ENCODE results near the gene RHBG.

RHBG gene

DNA sequence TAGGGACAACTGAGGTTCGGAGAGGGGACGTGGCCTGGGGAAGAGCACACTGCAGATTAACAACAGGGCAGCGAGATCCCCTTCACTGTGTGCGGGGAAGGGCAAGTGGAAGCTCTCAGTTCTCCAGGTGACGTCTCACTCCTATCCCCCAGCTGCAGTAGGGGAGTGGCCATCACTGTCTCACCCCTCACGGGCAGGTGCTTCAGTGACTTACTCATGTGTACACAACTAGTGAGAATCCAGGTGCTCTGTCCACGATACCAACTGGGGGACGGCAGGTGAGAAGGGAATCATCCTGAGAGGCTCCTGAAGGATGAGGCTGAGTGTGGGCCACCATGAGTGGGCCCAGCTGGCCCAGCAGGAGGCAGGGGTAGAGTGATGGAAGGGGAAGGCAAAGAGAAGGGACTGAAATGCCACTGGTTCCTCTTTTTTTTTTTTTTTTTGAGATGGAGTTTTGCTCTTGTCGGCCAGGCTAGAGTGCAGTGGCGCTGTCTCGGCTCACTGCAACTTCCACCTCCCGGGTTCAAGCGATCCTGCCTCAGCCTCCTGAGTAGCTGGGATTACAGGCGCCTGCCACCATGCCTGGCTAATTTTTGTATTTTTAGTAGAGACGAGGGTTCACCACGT is 25.9 kb downstream of the RHBG start:
- H3K9me3 ChIP-seq (ENCODE audit: control insufficient read depth, insufficient read depth, low read depth, low read length) = no peaks in the 10 kb centered on the region

DNA sequence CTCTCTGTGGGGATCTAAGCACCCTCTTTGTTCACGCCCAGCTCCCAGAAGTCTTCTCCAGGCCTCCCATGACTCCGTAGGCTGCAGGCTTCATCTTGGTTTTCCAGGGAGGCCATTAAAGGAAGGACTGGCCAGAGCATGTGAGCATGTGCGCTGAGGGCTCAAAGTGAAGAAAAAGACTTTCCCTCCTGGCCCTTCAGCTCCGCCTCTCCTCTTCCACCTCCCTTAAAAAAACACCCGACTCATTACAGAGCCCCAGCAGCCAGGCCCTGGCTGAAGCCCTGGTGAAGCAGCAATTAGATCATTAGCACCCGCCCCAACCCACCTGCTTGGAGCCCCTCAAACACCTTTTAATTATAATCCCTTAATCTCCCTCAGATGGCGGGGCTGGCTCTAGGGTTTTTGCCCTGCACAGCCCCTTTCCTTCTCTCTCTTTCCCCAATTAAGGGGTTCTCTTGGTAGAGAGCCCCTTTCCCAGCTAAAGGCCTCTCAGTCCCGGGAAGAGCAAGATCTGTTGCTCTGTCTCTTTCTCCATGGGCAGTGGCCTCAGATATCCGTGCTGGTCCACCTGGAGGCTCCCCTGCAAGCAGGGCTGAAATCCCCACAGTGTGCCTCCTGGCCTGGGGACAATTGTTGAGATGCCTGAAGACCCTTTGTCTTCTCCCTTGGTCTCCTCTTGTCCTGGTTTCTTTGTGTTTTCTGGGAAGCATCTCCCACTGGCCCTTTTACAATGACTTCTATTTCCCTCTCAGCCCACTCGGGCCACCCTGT is 30.5 kb downstream of the RHBG start:
- Histone ChIP-seq H3K9ac (ENCODE audit: low read length) (no peak overlapping the region), H3K27ac (ENCODE audit: low read depth, low read length) (no peak overlapping the region)

More for the DNA sequence above, 25.9 kb downstream of the RHBG start:
- Histone ChIP-seq H3K4me3 (ENCODE audit: low read depth, low read length) (no peak overlapping the region), H3K9ac (ENCODE audit: low read length) (no peak overlapping the region), H3K36me3 (ENCODE audit: control insufficient read depth, insufficient read depth, low read length) (no peaks in the 10 kb centered on the region), H3K27me3 (ENCODE audit: control insufficient read depth, insufficient read depth, low read length) (peaks cover 23% of the 10 kb centered on the region), H3K27ac (ENCODE audit: low read depth, low read length) (no peak overlapping the region), H3K4me1 (ENCODE audit: control insufficient read depth, insufficient read depth, low read length) (peaks cover 44% of the 10 kb centered on the region)

DNA sequence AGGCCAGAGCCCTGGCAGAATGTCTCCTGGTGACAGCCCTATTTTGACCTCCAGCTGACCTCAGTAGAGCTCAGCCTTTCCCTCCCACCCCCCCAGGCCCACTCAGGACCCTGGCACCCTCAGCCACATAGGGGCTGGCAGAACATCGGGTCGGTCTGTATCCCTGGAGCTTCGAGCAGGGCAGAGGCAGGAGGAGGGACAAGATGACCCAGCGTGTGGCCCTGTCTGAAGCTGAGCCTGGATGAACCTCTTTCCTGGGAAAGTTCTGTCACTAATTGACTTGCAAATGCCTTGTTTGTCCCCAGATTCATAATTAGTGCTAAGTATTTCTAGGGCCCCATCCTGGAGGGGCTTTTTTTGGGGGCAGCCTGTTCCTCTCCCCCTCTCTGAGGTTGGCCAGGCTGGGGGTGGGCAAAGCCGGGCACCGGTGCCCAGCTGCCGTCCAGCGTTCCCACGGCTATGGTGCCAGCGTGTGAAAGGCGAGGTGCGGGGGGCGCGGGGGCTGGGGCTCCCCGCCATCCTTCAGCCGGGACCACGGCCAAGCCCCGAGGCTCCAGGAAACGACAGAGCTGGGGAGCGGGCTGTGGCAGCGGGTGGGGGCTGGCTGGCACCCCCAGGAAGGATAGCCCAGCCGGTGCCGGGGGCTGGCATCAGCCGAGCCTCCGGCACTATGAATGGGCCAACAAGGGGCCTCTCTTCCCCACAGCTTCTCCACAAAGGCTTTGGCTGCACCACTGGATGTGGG is 31.4 kb downstream of the RHBG start:
- Histone ChIP-seq H3K36me3 (ENCODE audit: control insufficient read depth, insufficient read depth, low read length) (no peaks in the 10 kb centered on the region), H3K27ac (ENCODE audit: low read depth, low read length) (no peak overlapping the region), H3K4me3 (ENCODE audit: low read depth, low read length) (no peak overlapping the region), H3K9ac (ENCODE audit: low read length) (no peak overlapping the region), H3K9me3 (ENCODE audit: control insufficient read depth, insufficient read depth, low read depth, low read length) (no peaks in the 10 kb centered on the region), H3K4me1 (ENCODE audit: control insufficient read depth, insufficient read depth, low read length) (peaks cover 37% of the 10 kb centered on the region), H3K27me3 (ENCODE audit: control insufficient read depth, insufficient read depth, low read length) (peaks cover 22% of the 10 kb centered on the region)

More for the DNA sequence above, 30.5 kb downstream of the RHBG start:
- H3K9me3 ChIP-seq (ENCODE audit: control insufficient read depth, insufficient read depth, low read depth, low read length) = no peaks in the 10 kb centered on the region
- no peaks in the 10 kb centered on the region for H3K36me3 ChIP-seq (ENCODE audit: control insufficient read depth, insufficient read depth, low read length)
- H3K27me3 ChIP-seq (ENCODE audit: control insufficient read depth, insufficient read depth, low read length) = peaks cover 17% of the 10 kb centered on the region
- H3K4me3 ChIP-seq (ENCODE audit: low read depth, low read length) = no peak overlapping the region
- peaks cover 37% of the 10 kb centered on the region for H3K4me1 ChIP-seq (ENCODE audit: control insufficient read depth, insufficient read depth, low read length)

DNA sequence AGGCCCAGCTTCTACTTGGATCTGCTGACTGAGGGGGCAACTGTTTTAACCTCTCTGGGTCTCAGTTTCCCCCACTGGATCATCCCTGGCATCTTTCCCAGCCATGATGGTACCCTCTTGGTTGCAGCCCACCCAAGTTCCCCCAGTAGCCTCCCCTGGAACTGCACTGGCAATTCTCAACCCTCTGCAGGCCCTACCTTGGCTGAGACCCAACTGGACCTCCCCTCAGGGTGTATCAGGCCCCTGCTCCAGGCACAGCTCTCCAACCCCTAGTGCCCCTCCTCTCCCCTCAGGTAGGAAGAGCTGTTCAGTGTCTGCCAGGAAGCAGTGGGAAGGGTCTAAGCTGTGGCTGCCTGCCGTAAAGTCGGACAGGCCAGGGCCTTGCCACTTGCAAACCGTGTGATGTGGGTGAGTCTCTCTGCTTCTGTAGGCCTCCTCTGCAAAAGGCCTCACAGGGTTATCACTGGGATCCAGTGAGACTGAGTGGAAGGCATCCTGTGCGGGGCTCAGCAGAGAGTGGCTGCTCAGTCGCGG is 32.1 kb downstream of the RHBG start:
- Histone ChIP-seq H3K9me3 (ENCODE audit: control insufficient read depth, insufficient read depth, low read depth, low read length) (no peaks in the 10 kb centered on the region), H3K27me3 (ENCODE audit: control insufficient read depth, insufficient read depth, low read length) (peaks cover 30% of the 10 kb centered on the region), H3K36me3 (ENCODE audit: control insufficient read depth, insufficient read depth, low read length) (no peaks in the 10 kb centered on the region), H3K27ac (ENCODE audit: low read depth, low read length) (no peak overlapping the region), H3K4me1 (ENCODE audit: control insufficient read depth, insufficient read depth, low read length) (peaks cover 42% of the 10 kb centered on the region), H3K4me3 (ENCODE audit: low read depth, low read length) (no peak overlapping the region), H3K9ac (ENCODE audit: low read length) (no peak overlapping the region)

DNA sequence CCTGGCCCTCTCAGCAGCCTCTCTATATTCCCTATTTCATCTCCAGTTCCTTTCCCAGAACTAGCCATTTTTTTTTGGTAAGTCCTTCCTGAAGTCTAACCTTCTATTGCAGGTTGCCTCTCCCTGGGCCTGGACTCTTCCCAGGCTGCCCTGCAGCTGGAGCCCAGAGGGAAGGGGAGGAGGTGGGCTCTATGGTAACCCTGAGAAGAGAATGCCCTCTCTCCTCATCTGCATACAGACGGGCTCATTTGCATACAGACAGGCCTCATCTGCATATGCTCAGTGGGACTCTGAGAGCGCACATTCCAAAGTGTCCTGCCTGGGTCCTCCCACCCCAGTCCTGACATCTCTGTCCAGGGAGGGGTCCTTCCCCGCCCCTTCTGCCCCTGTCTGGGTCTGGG is 32.7 kb downstream of the RHBG start:
- Histone ChIP-seq H3K27ac (ENCODE audit: low read depth, low read length) (no peak overlapping the region), H3K27me3 (ENCODE audit: control insufficient read depth, insufficient read depth, low read length) (peaks cover 32% of the 10 kb centered on the region), H3K9ac (ENCODE audit: low read length) (no peak overlapping the region), H3K36me3 (ENCODE audit: control insufficient read depth, insufficient read depth, low read length) (no peaks in the 10 kb centered on the region), H3K9me3 (ENCODE audit: control insufficient read depth, insufficient read depth, low read depth, low read length) (no peaks in the 10 kb centered on the region), H3K4me3 (ENCODE audit: low read depth, low read length) (no peak overlapping the region), H3K4me1 (ENCODE audit: control insufficient read depth, insufficient read depth, low read length) (peaks cover 43% of the 10 kb centered on the region)

DNA sequence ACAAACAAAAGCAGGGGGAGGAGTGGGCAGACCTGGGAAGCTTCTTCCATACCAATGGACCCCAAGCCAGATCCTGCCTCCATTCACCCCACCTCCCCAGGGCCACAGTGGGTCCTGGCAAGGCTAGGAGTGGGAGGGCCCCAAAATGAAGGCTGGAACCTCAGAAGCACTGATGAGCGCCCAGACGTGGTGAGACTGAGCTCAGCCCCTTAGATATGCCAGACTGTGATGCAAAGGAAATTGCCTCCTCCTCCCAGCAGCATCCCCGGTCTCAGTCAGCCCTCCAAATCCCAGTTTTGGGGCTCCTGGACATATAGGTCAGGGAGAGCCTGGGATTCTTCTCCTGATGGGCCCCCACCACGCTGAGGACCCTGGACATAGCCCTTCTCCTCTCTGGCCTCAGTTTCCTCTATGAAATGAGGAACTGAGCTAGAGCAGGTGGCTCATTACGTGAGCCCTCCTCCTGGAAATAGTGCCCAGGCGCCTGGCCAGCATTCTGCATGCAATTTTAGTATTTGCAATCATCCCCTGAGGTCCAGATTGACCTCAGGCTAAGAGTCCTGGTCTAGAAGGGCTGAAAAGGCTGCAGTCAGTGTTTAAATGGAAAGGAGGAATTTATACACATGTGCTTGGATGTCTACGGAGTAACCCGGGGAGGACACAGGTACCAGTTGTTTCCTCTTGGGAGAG is 33.5 kb downstream of the RHBG start:
- H3K4me1 ChIP-seq (ENCODE audit: control insufficient read depth, insufficient read depth, low read length) = peaks cover 43% of the 10 kb centered on the region
- no peak overlapping the region for H3K4me3 ChIP-seq (ENCODE audit: low read depth, low read length)
- no peaks in the 10 kb centered on the region for H3K36me3 ChIP-seq (ENCODE audit: control insufficient read depth, insufficient read depth, low read length)
- peaks cover 32% of the 10 kb centered on the region for H3K27me3 ChIP-seq (ENCODE audit: control insufficient read depth, insufficient read depth, low read length)
- H3K9me3 ChIP-seq (ENCODE audit: control insufficient read depth, insufficient read depth, low read depth, low read length) = no peaks in the 10 kb centered on the region
- H3K27ac ChIP-seq (ENCODE audit: low read depth, low read length) = no peak overlapping the region
- no peak overlapping the region for H3K9ac ChIP-seq (ENCODE audit: low read length)

DNA sequence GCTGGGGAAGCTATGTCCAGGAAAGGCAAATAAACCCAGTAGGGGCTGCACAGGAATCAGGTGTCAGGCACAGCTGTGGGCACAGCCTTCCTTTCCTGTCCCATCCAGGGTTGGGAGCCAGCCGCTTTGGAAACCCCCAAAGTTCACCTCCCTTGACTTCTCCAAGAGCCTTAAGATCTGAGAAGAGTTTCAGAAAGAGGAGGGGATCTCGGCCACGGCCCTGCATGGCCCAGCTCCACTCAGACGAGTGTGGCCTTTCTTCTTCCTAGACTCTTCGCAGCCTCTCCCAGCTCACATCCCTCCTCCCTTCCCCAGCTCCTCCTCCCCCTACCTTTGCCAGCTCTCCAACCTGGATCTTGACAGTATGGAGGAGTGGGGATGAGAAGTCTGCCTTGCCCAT is 36.7 kb downstream of the RHBG start:
- Histone ChIP-seq H3K36me3 (ENCODE audit: control insufficient read depth, insufficient read depth, low read length) (no peaks in the 10 kb centered on the region), H3K4me1 (ENCODE audit: control insufficient read depth, insufficient read depth, low read length) (peaks cover 26% of the 10 kb centered on the region), H3K9me3 (ENCODE audit: control insufficient read depth, insufficient read depth, low read depth, low read length) (no peaks in the 10 kb centered on the region), H3K4me3 (ENCODE audit: low read depth, low read length) (no peak overlapping the region), H3K9ac (ENCODE audit: low read length) (no peak overlapping the region), H3K27me3 (ENCODE audit: control insufficient read depth, insufficient read depth, low read length) (peaks cover 36% of the 10 kb centered on the region), H3K27ac (ENCODE audit: low read depth, low read length) (no peak overlapping the region)

DNA sequence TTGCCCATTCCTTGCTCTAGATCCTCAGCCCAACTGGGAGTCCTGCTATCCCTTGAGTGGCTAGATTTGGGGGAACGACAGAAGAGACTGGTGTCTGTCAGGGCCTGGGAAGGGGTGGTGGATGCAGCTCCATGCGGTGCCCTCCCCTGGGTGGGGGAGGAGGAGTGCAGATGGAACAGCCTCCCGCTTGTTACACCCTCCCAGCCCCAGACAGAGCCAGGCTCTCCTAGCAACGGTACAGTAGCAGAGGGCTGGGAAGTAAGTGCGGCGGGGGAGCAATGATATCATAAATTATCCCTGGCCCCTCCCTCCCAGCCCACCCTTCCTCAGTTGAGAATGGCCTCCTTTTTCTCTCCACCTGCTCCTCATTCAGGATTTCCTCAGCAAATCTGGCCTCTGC is 37.2 kb downstream of the RHBG start:
- Histone ChIP-seq H3K9ac (ENCODE audit: low read length) (no peak overlapping the region), H3K4me1 (ENCODE audit: control insufficient read depth, insufficient read depth, low read length) (peaks cover 20% of the 10 kb centered on the region), H3K27ac (ENCODE audit: low read depth, low read length) (no peak overlapping the region), H3K27me3 (ENCODE audit: control insufficient read depth, insufficient read depth, low read length) (peaks cover 42% of the 10 kb centered on the region), H3K4me3 (ENCODE audit: low read depth, low read length) (no peak overlapping the region), H3K9me3 (ENCODE audit: control insufficient read depth, insufficient read depth, low read depth, low read length) (no peaks in the 10 kb centered on the region), H3K36me3 (ENCODE audit: control insufficient read depth, insufficient read depth, low read length) (no peaks in the 10 kb centered on the region)

DNA sequence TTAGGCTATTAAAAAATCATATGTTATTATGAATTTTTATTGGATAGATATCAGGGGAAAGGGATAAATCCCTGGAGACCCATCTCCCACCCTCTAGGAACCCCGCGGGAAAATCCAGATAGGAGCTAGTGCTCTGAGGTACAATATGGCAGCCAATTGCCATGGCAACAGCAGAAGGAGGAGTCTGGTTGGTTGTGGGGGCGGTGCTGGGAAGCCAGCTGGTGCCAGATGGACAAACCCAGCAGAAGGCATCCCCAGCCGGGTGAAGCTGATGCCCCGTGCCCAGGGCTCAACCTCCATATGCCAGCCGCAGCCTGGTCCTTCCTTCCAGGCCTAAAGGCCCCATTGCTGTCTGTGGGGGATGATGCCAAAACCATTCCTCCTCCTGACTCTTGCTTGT is 38.3 kb downstream of the RHBG start:
- H3K9ac ChIP-seq (ENCODE audit: low read length) = no peak overlapping the region
- no peaks in the 10 kb centered on the region for H3K9me3 ChIP-seq (ENCODE audit: control insufficient read depth, insufficient read depth, low read depth, low read length)
- no peaks in the 10 kb centered on the region for H3K36me3 ChIP-seq (ENCODE audit: control insufficient read depth, insufficient read depth, low read length)
- no peak overlapping the region for H3K4me3 ChIP-seq (ENCODE audit: low read depth, low read length)
- H3K27me3 ChIP-seq (ENCODE audit: control insufficient read depth, insufficient read depth, low read length) = peaks cover 38% of the 10 kb centered on the region
- H3K27ac ChIP-seq (ENCODE audit: low read depth, low read length) = no peak overlapping the region
- H3K4me1 ChIP-seq (ENCODE audit: control insufficient read depth, insufficient read depth, low read length) = peaks cover 10% of the 10 kb centered on the region

DNA sequence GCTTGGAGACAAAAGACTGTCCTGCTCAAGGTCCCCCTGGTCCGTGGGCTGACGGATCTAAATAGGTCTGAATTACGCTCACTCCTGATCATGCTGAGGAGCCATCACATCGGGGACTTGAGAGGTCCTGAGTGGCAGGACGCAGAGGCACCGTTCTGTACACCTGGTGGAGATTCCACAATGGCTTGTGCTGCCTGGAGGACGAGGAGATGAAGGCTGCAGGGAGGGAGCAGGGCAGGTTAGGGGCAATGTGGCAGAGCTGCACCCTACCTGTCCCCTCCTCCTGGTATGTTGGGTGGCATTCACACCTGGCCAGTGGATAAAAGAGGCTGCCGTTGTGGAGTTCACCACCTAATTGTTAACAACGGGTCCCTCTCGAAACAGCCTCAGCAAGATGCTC is 38.7 kb downstream of the RHBG start:
- Histone ChIP-seq H3K27me3 (ENCODE audit: control insufficient read depth, insufficient read depth, low read length) (peaks cover 34% of the 10 kb centered on the region), H3K9me3 (ENCODE audit: control insufficient read depth, insufficient read depth, low read depth, low read length) (no peaks in the 10 kb centered on the region)

More for the DNA sequence above, 38.7 kb downstream of the RHBG start:
- Histone ChIP-seq H3K4me1 (ENCODE audit: control insufficient read depth, insufficient read depth, low read length) (peaks cover 10% of the 10 kb centered on the region), H3K27ac (ENCODE audit: low read depth, low read length) (no peak overlapping the region), H3K4me3 (ENCODE audit: low read depth, low read length) (no peak overlapping the region), H3K9ac (ENCODE audit: low read length) (no peak overlapping the region), H3K36me3 (ENCODE audit: control insufficient read depth, insufficient read depth, low read length) (no peaks in the 10 kb centered on the region)

Measured in HUES6 (cell line).